GM23338 (cell line): ENCODE data around the gene EXOC6. TPM values are rescaled to one million over a fixed set of nuclear protein-coding genes. Genes with fewer than 3 reads are reported as not detected.
"Not testable (repeated sequence)": the region's sequence is repeated elsewhere in the genome, so short reads cannot be mapped to it uniquely, and the experiment has no call there.

Experiments
- ATAC-seq: fragments of 200-7000 bp; cut with Tn5 transposase; 3 replicates; pipeline ENCODE4 v1.9.1; 2020
- DNase-seq: peaks from one replicate; pipeline ENCODE4 v3.0.0-alpha.2; 2015; ENCODE audit warnings: low spot score
- H2AFZ ChIP-seq: fragments of 200-600 bp; sonication (generic); 2 replicates; pipeline ENCODE4 v1.8.0; 2016; ENCODE audit warnings: antibody characterized with exemption, mild to moderate bottlenecking, moderate library complexity
- H3F3A ChIP-seq: fragments of 200-600 bp; sonication (generic); replicated peaks from 2 replicates; pipeline ENCODE4 v1.8.0; 2017; ENCODE audit warnings: antibody characterized with exemption, mixed run types, low read depth
- H3K27ac ChIP-seq: fragments of 200-600 bp; sonication (generic); 2 replicates; pipeline ENCODE4 v1.6.1; 2016; ENCODE audit warnings: low read depth
- H3K27me3 ChIP-seq: fragments of 200-600 bp; sonication (generic); 2 replicates; pipeline ENCODE4 v1.8.0; 2016; ENCODE audit warnings: mild to moderate bottlenecking, mixed run types, moderate library complexity; ENCODE audit not compliant: insufficient read depth
- H3K36me3 ChIP-seq: fragments of 200-600 bp; sonication (generic); 2 replicates; pipeline ENCODE4 v1.8.0; 2016; ENCODE audit warnings: mild to moderate bottlenecking; ENCODE audit not compliant: insufficient read depth
- H3K4me1 ChIP-seq: fragments of 200-600 bp; sonication (generic); 2 replicates; pipeline ENCODE4 v1.8.0; 2016; ENCODE audit warnings: mild to moderate bottlenecking, moderate library complexity; ENCODE audit not compliant: insufficient read depth
- H3K4me2 ChIP-seq: fragments of 200-600 bp; sonication (generic); 2 replicates; pipeline ENCODE4 v1.7.1; 2017; ENCODE audit warnings: mixed run types
- H3K4me3 ChIP-seq: fragments of 200-600 bp; sonication (generic); 2 replicates; pipeline ENCODE4 v1.6.1; 2016; ENCODE audit warnings: mixed run types
- H3K79me2 ChIP-seq: fragments of 200-600 bp; sonication (generic); replicated peaks from 2 replicates; pipeline ENCODE4 v1.8.0; 2017; ENCODE audit warnings: mild to moderate bottlenecking; ENCODE audit not compliant: insufficient read depth
- H3K9me2 ChIP-seq: fragments of 200-600 bp; sonication (generic); 2 replicates; pipeline ENCODE4 v1.8.0; 2017; ENCODE audit not compliant: insufficient read depth
- H4K20me1 ChIP-seq: fragments of 200-600 bp; sonication (generic); replicated peaks from 2 replicates; pipeline ENCODE4 v1.8.0; 2017; ENCODE audit warnings: mild to moderate bottlenecking; ENCODE audit not compliant: insufficient read depth
- H3K27ac Mint-ChIP-seq: 2 replicates; pipeline ENCODE4 v1.8.0; 2020; ENCODE audit warnings: inconsistent platforms, mild to moderate bottlenecking, moderate library complexity, mixed read lengths
- H3K27me3 Mint-ChIP-seq: 3 replicates; pipeline ENCODE4 v1.8.0; 2022; ENCODE audit warnings: low read depth, mild to moderate bottlenecking, moderate library complexity, mixed read lengths, inconsistent platforms; ENCODE audit not compliant: insufficient read depth, poor library complexity
- H3K36me3 Mint-ChIP-seq: 3 replicates; pipeline ENCODE4 v1.8.0; 2021; ENCODE audit warnings: low read depth, mild to moderate bottlenecking, inconsistent platforms, moderate library complexity, mixed read lengths
- H3K4me1 Mint-ChIP-seq: 3 replicates; pipeline ENCODE4 v1.8.0; 2020; ENCODE audit warnings: mild to moderate bottlenecking, inconsistent platforms, mixed read lengths
- H3K4me3 Mint-ChIP-seq: 3 replicates; pipeline ENCODE4 v1.8.0; 2021; ENCODE audit warnings: moderate library complexity, mild to moderate bottlenecking, inconsistent platforms, mixed read lengths
- H3K9me3 Mint-ChIP-seq: 3 replicates; pipeline ENCODE4 v1.8.0; 2020; ENCODE audit warnings: moderate library complexity, mild to moderate bottlenecking, inconsistent platforms, mixed read lengths
- EZH2phosphoT487 ChIP-seq: fragments of 200-600 bp; sonication (generic); IDR thresholded peaks from one replicate; pipeline ENCODE4 v1.8.1; 2018; ENCODE audit warnings: antibody characterized with exemption; ENCODE audit not compliant: unreplicated experiment
- NANOG ChIP-seq: IDR thresholded peaks from 2 replicates; pipeline ENCODE4 v1.6.1; 2016; ENCODE audit warnings: antibody characterized with exemption, borderline replicate concordance
- STAT1 ChIP-seq: IDR thresholded peaks from one replicate; pipeline ENCODE4 v1.6.1; 2016; ENCODE audit warnings: antibody characterized with exemption; ENCODE audit not compliant: unreplicated experiment
- ZNF331 ChIP-seq: fragments of 250-450 bp; sonication (Bioruptor Pico); IDR thresholded peaks from 2 replicates; pipeline ENCODE4 v1.5.0; 2020; ENCODE audit warnings: low read depth, mild to moderate bottlenecking, moderate library complexity
- polyA plus RNA-seq: library from polyadenylated mRNA; unstranded; fragments of >200 nt; fragmentation: Nextera tagmentation; extraction: Ambion mirVana; gene quantifications from 2 replicates; pipeline ENCODE4 v1.2.1, GENCODE V29; 2016
- total RNA-seq: library from RNA; depleted of rRNA; stranded (reverse); fragments of >200 nt; shearing (Covaris generic); gene quantifications from 2 replicates; pipeline ENCODE4 v1.2.3, GENCODE V29; 2014
- TF ChIP-seq, protein P1 (sequence below), 2 experiments: fragments of 200-600 bp in 1 of 2; sonication (generic) in 1 of 2; conservative IDR thresholded peaks; 2 replicates each; pipeline versions ENCODE4 v1.5.1 to v1.6.1; 2016 to 2017; ENCODE audit warnings: antibody characterized with exemption in 2 of 2, low read depth in 2 of 2, mild to moderate bottlenecking in 2 of 2, moderate library complexity in 1 of 2
- TF ChIP-seq, protein P2 (sequence below): IDR thresholded peaks from one replicate; pipeline ENCODE4 v1.6.1; 2018; ENCODE audit warnings: antibody characterized with exemption; ENCODE audit not compliant: unreplicated experiment

The EXOC6 gene
- total and polyA plus RNA-seq, 2 experiments from 2014 or later, result 5.0 to 6.0 TPM

DNA sequence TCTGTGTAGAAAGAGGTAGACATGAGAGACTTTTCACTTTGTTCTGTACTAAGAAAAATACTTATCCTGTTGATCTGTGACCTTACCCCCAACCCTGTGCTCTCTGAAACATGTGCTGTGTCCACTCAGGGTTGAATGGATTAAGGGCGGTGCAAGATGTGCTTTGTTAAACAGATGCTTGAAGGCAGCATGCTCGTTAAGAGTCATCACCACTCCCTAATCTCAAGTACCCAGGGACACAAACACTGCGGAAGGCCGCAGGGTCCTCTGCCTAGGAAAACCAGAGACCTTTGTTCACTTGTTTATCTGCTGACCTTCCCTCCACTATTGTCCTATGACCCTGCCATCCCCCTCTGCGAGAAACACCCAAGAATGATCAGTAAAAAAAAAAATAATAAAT is 128.0 kb downstream of the EXOC6 start:
- not testable (repeated sequence) for H2AFZ ChIP-seq, H3K27me3 Mint-ChIP-seq, H3K4me1 Mint-ChIP-seq, H3K27ac ChIP-seq, H3K79me2 ChIP-seq, H3K27ac Mint-ChIP-seq, ATAC-seq, H3K27me3 ChIP-seq, H3K4me3 ChIP-seq, H3K36me3 ChIP-seq, H3K9me2 ChIP-seq, H3K4me2 ChIP-seq, H3F3A ChIP-seq, H3K4me1 ChIP-seq, H4K20me1 ChIP-seq, DNase-seq, H3K4me3 Mint-ChIP-seq
- H3K9me3 Mint-ChIP-seq, result peaks cover 24% of the 10 kb centered on the region
- H3K36me3 Mint-ChIP-seq, result peaks cover 25% of the 10 kb centered on the region

DNA sequence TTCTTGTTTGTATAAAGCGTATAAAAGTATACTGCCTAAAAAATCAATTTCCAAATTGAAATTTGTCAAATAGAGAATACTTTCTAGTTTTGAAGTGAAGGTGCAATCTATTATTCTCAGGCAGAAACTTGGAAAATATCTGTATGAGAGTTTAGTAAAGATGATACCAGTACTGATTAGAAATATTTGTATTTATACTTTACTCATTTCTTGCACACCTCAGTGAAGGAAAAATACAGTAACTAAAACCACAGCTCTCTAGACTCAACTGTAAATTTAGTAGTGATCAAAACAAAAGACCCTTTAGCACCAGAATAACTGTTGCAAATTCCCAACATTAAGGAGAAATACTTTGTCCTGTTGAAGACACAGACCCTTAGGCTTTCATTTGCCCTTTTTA is 140.9 kb downstream of the EXOC6 start:
- Histone ChIP-seq H3F3A (no peaks in the 10 kb centered on the region), H3K79me2 (no peaks in the 10 kb centered on the region), H3K27ac (no peak overlapping the region), H4K20me1 (no peaks in the 10 kb centered on the region), H3K4me3 (no peak overlapping the region), H3K4me2 (no peak overlapping the region), H3K9me2 (no peaks in the 10 kb centered on the region), H3K4me1 (peaks cover 21% of the 10 kb centered on the region), H2AFZ (no peak overlapping the region), H3K27me3 (no peaks in the 10 kb centered on the region), H3K36me3 (no peaks in the 10 kb centered on the region)
- TF ChIP-seq NANOG, result no peak
- TF ChIP-seq, protein P1, sequence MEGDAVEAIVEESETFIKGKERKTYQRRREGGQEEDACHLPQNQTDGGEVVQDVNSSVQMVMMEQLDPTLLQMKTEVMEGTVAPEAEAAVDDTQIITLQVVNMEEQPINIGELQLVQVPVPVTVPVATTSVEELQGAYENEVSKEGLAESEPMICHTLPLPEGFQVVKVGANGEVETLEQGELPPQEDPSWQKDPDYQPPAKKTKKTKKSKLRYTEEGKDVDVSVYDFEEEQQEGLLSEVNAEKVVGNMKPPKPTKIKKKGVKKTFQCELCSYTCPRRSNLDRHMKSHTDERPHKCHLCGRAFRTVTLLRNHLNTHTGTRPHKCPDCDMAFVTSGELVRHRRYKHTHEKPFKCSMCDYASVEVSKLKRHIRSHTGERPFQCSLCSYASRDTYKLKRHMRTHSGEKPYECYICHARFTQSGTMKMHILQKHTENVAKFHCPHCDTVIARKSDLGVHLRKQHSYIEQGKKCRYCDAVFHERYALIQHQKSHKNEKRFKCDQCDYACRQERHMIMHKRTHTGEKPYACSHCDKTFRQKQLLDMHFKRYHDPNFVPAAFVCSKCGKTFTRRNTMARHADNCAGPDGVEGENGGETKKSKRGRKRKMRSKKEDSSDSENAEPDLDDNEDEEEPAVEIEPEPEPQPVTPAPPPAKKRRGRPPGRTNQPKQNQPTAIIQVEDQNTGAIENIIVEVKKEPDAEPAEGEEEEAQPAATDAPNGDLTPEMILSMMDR (conservative IDR thresholded peaks at IDR 0.05; ENCODE audit: low read depth in 2 of 2), result no peak
- no peak for TF ChIP-seq EZH2phosphoT487
- TF ChIP-seq, protein P2, sequence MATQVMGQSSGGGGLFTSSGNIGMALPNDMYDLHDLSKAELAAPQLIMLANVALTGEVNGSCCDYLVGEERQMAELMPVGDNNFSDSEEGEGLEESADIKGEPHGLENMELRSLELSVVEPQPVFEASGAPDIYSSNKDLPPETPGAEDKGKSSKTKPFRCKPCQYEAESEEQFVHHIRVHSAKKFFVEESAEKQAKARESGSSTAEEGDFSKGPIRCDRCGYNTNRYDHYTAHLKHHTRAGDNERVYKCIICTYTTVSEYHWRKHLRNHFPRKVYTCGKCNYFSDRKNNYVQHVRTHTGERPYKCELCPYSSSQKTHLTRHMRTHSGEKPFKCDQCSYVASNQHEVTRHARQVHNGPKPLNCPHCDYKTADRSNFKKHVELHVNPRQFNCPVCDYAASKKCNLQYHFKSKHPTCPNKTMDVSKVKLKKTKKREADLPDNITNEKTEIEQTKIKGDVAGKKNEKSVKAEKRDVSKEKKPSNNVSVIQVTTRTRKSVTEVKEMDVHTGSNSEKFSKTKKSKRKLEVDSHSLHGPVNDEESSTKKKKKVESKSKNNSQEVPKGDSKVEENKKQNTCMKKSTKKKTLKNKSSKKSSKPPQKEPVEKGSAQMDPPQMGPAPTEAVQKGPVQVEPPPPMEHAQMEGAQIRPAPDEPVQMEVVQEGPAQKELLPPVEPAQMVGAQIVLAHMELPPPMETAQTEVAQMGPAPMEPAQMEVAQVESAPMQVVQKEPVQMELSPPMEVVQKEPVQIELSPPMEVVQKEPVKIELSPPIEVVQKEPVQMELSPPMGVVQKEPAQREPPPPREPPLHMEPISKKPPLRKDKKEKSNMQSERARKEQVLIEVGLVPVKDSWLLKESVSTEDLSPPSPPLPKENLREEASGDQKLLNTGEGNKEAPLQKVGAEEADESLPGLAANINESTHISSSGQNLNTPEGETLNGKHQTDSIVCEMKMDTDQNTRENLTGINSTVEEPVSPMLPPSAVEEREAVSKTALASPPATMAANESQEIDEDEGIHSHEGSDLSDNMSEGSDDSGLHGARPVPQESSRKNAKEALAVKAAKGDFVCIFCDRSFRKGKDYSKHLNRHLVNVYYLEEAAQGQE, result no peak
- TF ChIP-seq STAT1, result no peak
- H3K9me3 Mint-ChIP-seq, result no peaks in the 10 kb centered on the region
- no peak for ATAC-seq
- H3K27me3 Mint-ChIP-seq, result no peaks in the 10 kb centered on the region
- DNase-seq, result no peak
- H3K36me3 Mint-ChIP-seq, result no peaks in the 10 kb centered on the region
- peaks cover 25% of the 10 kb centered on the region for H3K4me1 Mint-ChIP-seq
- no peak overlapping the region for H3K27ac Mint-ChIP-seq
- H3K4me3 Mint-ChIP-seq, result no peak overlapping the region

DNA sequence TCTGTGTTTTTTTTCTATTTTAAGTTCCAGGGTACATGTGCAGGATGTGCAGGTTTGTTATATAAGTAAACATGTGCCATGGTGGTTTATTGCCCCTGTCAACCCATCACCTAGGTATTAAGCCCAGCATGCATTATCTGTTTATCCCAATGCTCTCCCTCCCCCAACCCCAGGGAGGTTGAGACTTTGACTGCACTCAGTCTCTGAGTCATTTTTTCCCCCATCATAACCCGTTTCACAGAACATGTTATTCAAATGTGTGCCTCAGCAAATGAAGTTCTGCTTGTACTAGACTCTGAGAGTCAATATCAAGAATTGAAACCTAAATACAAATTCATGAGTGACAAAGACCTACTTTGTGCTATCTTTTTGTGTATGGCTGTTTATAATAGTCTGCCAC is 142.3 kb downstream of the EXOC6 start:
- Mint-ChIP-seq H3K36me3 (no peaks in the 10 kb centered on the region), H3K4me1 (peaks cover 35% of the 10 kb centered on the region), H3K27ac (no peak overlapping the region), H3K4me3 (no peak overlapping the region), H3K9me3 (no peaks in the 10 kb centered on the region), H3K27me3 (no peaks in the 10 kb centered on the region)
- H3F3A ChIP-seq, result no peaks in the 10 kb centered on the region
- peaks cover 32% of the 10 kb centered on the region for H3K4me1 ChIP-seq
- H4K20me1 ChIP-seq, result no peaks in the 10 kb centered on the region
- no peak for ATAC-seq
- H3K27ac ChIP-seq, result no peak overlapping the region
- no peak for DNase-seq
- no peak overlapping the region for H3K4me3 ChIP-seq
- H3K4me2 ChIP-seq, result no peak overlapping the region
- H3K27me3 ChIP-seq, result no peaks in the 10 kb centered on the region
- no peaks in the 10 kb centered on the region for H3K79me2 ChIP-seq
- H2AFZ ChIP-seq, result no peak overlapping the region
- no peaks in the 10 kb centered on the region for H3K36me3 ChIP-seq
- no peaks in the 10 kb centered on the region for H3K9me2 ChIP-seq
- no peak for TF ChIP-seq ZNF331 (CRISPR knock-in tag)
